Ammon's horn (tissue), 1 donor: ENCODE data around the gene FRMD4B.

Source experiments
- DNase-seq: peaks from one replicate; pipeline ENCODE4 v3.0.0-alpha.2; 2016; ENCODE audit warnings: low spot score

The FRMD4B gene

GRCh38 chr3:69385723-69386555 lies at the start of gene FRMD4B:
FRMD4B (minus strand) TSS chr3:69386088; CDS start chr3:69385989, 99 bp downstream.
- peak; percentile 96 for DNase-seq

- DNase-seq, result no peak
These were observed 48.1 kb upstream of the FRMD4B start for GRCh38 chr3:69433969-69434325.

- no peak for DNase-seq
These were observed 47.5 kb upstream of the FRMD4B start for GRCh38 chr3:69433121-69433968.

GRCh38 chr3:69428657-69429255 lies 42.9 kb upstream of the FRMD4B start:
- DNase-seq, result no peak

- no peak for DNase-seq
These were observed 41.0 kb upstream of the FRMD4B start for GRCh38 chr3:69426967-69427304.

GRCh38 chr3:69426291-69426966 lies 40.5 kb upstream of the FRMD4B start:
- no peak for DNase-seq

GRCh38 chr3:69425249-69425648 lies 39.4 kb upstream of the FRMD4B start:
- peak; percentile 52 for DNase-seq

- no peak for DNase-seq
These were observed 37.7 kb upstream of the FRMD4B start for GRCh38 chr3:69423463-69424155.

GRCh38 chr3:69422751-69423150 lies 36.9 kb upstream of the FRMD4B start:
- DNase-seq, result no peak

GRCh38 chr3:69420781-69421520 lies 35.1 kb upstream of the FRMD4B start:
- DNase-seq, result no peak

GRCh38 chr3:69419276-69419675 lies 33.4 kb upstream of the FRMD4B start:
- DNase-seq, result no peak

GRCh38 chr3:69417541-69418078 lies 31.7 kb upstream of the FRMD4B start:
- DNase-seq, result no peak

- peak; percentile 30 for DNase-seq
These were observed 27.8 kb upstream of the FRMD4B start for GRCh38 chr3:69413551-69414207.

- no peak for DNase-seq
These were observed 25.5 kb upstream of the FRMD4B start for GRCh38 chr3:69411346-69411745.

GRCh38 chr3:69410301-69410700 lies 24.4 kb upstream of the FRMD4B start:
- DNase-seq, result peak; percentile 88

- DNase-seq, result no peak
These were observed 23.9 kb upstream of the FRMD4B start for GRCh38 chr3:69409831-69410230.

GRCh38 chr3:69409011-69409410 lies 23.1 kb upstream of the FRMD4B start:
- DNase-seq, result peak; percentile 55

- no peak for DNase-seq
These were observed 22.7 kb upstream of the FRMD4B start for GRCh38 chr3:69408542-69408941.

- no peak for DNase-seq
These were observed 22.0 kb upstream of the FRMD4B start for GRCh38 chr3:69407908-69408307.

GRCh38 chr3:69406163-69406562 lies 20.3 kb upstream of the FRMD4B start:
- peak; percentile 64 for DNase-seq
